Ishikawa (cell line): Measurements from ENCODE around the gene CLRN2.

Source experiments
- CEBPB ChIP-seq: IDR thresholded peaks from 2 replicates; pipeline ENCODE4 v1.6.1; 2012
- CREB1 ChIP-seq: IDR thresholded peaks from 2 replicates; pipeline ENCODE4 v1.6.1; 2012; ENCODE audit warnings: low read depth
- EGR1 ChIP-seq: IDR thresholded peaks from 2 replicates; pipeline ENCODE4 v1.6.1; 2012
- EP300 ChIP-seq: IDR thresholded peaks from 2 replicates; pipeline ENCODE4 v1.6.1; 2012; ENCODE audit warnings: borderline replicate concordance
- FOXM1 ChIP-seq: IDR thresholded peaks from 2 replicates; pipeline ENCODE4 v1.6.1; 2012; ENCODE audit warnings: low read depth, borderline replicate concordance
- NFIC ChIP-seq: IDR thresholded peaks from 2 replicates; pipeline ENCODE4 v1.6.1; 2012
- RAD21 ChIP-seq: IDR thresholded peaks from 2 replicates; pipeline ENCODE4 v1.6.1; 2012; ENCODE audit warnings: low read depth
- TAF1 ChIP-seq: IDR thresholded peaks from 2 replicates; pipeline ENCODE4 v1.6.1; 2012; ENCODE audit warnings: low read depth, mild to moderate bottlenecking
- TCF12 ChIP-seq: IDR thresholded peaks from 2 replicates; pipeline ENCODE4 v1.6.1; 2012; ENCODE audit warnings: low read depth
- TEAD4 ChIP-seq: IDR thresholded peaks from 2 replicates; pipeline ENCODE4 v1.6.1; 2012
- YY1 ChIP-seq: IDR thresholded peaks from 2 replicates; pipeline ENCODE4 v1.6.1; 2012; ENCODE audit warnings: low read depth
- ZBTB7A ChIP-seq: IDR thresholded peaks from 2 replicates; pipeline ENCODE4 v1.6.1; 2012; ENCODE audit warnings: low read depth
- TF ChIP-seq, protein P1 (sequence below): IDR thresholded peaks from 2 replicates; pipeline ENCODE4 v1.6.1; 2012; ENCODE audit warnings: low read depth, mild to moderate bottlenecking
- TF ChIP-seq, protein P2 (sequence below): IDR thresholded peaks from 2 replicates; pipeline ENCODE4 v1.6.1; 2012
- TF ChIP-seq, protein P3 (sequence below): IDR thresholded peaks from 2 replicates; pipeline ENCODE4 v1.6.1; 2012

Gene CLRN2

DNA sequence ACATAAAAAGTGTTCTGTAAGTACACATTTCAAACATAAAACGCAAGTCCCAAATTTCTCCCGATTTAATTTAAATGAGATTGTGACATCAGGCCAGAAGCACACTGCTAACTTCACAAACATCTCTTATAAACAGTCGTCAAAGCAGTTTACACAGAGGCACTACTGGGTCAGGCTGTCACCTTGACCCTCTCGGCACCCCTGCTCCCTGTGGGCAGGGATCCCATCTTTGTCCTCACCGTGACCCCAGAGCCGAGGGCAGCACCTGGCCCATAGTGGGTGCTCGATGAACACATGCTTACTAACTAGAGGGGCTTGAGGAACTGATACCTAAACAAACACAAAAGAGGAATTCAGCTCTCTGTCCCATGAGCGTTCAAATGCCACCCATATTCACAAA is 25.2 kb upstream of the CLRN2 start:
- no peak for TF ChIP-seq EP300
- no peak for TF ChIP-seq FOXM1
- no peak for TF ChIP-seq EGR1
- TF ChIP-seq TCF12, result no peak
- TF ChIP-seq NFIC, result no peak
- TF ChIP-seq YY1, result no peak
- no peak for TF ChIP-seq CEBPB
- TF ChIP-seq, protein P1, sequence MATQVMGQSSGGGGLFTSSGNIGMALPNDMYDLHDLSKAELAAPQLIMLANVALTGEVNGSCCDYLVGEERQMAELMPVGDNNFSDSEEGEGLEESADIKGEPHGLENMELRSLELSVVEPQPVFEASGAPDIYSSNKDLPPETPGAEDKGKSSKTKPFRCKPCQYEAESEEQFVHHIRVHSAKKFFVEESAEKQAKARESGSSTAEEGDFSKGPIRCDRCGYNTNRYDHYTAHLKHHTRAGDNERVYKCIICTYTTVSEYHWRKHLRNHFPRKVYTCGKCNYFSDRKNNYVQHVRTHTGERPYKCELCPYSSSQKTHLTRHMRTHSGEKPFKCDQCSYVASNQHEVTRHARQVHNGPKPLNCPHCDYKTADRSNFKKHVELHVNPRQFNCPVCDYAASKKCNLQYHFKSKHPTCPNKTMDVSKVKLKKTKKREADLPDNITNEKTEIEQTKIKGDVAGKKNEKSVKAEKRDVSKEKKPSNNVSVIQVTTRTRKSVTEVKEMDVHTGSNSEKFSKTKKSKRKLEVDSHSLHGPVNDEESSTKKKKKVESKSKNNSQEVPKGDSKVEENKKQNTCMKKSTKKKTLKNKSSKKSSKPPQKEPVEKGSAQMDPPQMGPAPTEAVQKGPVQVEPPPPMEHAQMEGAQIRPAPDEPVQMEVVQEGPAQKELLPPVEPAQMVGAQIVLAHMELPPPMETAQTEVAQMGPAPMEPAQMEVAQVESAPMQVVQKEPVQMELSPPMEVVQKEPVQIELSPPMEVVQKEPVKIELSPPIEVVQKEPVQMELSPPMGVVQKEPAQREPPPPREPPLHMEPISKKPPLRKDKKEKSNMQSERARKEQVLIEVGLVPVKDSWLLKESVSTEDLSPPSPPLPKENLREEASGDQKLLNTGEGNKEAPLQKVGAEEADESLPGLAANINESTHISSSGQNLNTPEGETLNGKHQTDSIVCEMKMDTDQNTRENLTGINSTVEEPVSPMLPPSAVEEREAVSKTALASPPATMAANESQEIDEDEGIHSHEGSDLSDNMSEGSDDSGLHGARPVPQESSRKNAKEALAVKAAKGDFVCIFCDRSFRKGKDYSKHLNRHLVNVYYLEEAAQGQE, result no peak
- TF ChIP-seq, protein P2, sequence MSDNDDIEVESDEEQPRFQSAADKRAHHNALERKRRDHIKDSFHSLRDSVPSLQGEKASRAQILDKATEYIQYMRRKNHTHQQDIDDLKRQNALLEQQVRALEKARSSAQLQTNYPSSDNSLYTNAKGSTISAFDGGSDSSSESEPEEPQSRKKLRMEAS, result no peak
- TF ChIP-seq, protein P3, sequence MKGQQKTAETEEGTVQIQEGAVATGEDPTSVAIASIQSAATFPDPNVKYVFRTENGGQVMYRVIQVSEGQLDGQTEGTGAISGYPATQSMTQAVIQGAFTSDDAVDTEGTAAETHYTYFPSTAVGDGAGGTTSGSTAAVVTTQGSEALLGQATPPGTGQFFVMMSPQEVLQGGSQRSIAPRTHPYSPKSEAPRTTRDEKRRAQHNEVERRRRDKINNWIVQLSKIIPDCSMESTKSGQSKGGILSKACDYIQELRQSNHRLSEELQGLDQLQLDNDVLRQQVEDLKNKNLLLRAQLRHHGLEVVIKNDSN, result no peak
- no peak for TF ChIP-seq TAF1
- no peak for TF ChIP-seq CREB1
- no peak for TF ChIP-seq TEAD4

DNA sequence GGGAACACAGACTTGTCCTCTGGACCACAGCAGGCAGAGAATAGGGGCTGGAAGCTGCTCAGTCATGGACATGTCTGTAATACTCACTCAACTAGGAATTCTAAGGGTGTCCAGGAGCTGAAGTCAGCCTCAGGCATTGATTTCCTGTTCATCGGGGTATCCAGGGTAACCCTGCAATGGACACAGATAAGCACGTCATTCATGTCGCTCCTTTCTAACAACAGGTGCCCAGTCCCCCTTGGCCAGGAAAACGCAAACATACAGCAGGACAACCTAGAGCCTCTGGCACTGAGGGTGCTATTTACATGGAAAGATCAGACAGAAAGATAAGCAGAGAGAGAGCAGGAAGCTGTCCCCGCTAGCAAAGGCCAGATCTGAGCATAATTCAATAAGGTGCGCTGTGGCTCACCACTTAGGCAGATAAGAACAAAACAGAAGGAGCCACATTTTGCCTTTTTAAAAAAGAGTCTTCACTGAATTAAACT is 24.3 kb upstream of the CLRN2 start:
- no peak for TF ChIP-seq FOXM1
- no peak for TF ChIP-seq YY1
- no peak for TF ChIP-seq TEAD4
- no peak for TF ChIP-seq ZBTB7A
- TF ChIP-seq, protein P2, result no peak
- TF ChIP-seq CEBPB, result no peak
- TF ChIP-seq, protein P1, result no peak
- no peak for TF ChIP-seq NFIC
- no peak for TF ChIP-seq TAF1
- TF ChIP-seq RAD21, result no peak

DNA sequence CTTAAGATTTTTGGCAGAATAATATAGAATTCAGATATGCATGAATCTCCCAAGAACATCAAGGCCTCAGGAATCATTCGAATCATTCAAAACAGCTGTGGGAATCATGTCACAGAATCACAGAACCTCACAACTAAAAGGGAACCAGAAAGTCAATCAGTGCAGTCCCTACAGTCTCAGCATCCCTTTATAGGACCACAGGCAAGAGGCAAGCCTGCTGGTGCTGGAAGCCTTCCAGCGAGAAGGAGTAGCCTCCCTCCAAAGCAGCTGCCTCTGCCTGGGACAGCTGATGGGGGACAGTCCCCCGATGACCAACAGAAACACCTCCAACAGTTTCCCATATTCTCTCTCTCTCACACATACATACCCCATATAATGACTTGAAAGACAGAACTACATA is 23.8 kb upstream of the CLRN2 start:
- no peak for TF ChIP-seq TCF12
- no peak for TF ChIP-seq YY1
- no peak for TF ChIP-seq CEBPB
- TF ChIP-seq, protein P2, result no peak
- no peak for TF ChIP-seq CREB1
- TF ChIP-seq ZBTB7A, result no peak
- TF ChIP-seq EGR1, result no peak
- TF ChIP-seq RAD21, result no peak
- TF ChIP-seq TEAD4, result no peak
- TF ChIP-seq FOXM1, result no peak
- TF ChIP-seq, protein P3, result no peak
- no peak for TF ChIP-seq TAF1

DNA sequence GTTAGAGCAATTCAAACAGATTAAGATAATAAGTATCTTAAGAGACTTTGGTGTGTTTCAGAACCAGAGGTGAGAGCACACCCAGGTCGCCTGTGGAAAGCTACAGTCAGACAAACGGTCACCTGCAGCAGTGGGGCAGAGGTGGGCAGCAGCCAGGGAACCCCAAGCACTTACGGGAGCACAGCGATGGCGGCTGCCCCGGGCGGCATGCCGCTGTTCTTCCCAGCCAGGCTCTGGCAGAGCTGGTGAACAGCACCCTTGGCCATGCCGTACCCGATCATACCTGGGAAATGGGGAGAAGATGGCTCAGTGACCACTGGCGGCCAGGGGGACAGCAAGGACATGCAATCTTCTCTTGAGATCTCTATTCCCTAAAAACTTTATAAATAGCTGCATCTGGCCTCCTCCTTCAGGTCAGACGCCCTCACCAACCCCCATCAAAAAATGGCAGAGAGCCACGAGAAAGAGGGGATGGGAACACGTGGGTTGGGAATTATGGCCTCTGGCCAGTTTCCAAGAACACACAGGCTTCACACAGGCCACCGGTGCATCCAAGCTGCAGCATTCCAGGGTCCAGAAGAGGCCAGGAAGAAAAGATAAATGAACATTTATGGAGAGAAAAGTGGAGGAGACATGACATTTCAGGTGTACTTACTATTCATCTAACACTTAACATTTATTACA is 22.8 kb upstream of the CLRN2 start:
- no peak for TF ChIP-seq TAF1
- TF ChIP-seq CEBPB, result no peak
- TF ChIP-seq RAD21, result no peak
- no peak for TF ChIP-seq CREB1
- TF ChIP-seq NFIC, result no peak
- TF ChIP-seq FOXM1, result no peak
- no peak for TF ChIP-seq ZBTB7A

DNA sequence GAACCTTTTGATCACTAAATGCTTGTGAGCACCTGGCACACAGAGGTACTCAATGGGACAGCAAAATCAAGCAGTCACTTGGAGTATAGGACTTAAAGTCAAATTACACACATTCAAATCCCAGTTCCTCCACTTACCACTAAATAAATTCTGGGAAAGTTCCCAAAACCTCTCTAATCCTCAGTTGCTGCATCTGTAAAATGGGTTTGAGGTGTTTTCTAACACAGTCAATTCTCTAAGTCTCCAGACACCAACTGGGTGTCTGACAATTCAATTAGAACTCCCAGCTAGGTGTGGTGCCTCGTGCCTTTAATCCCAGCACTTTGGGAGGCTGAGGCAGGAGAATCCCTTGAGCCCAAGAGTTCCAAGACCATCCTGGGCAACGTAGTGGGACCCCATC is 22.1 kb upstream of the CLRN2 start:
- TF ChIP-seq EP300, result no peak
- TF ChIP-seq TEAD4, result no peak
- TF ChIP-seq NFIC, result no peak
- no peak for TF ChIP-seq FOXM1
- no peak for TF ChIP-seq ZBTB7A
- TF ChIP-seq TAF1, result no peak
- TF ChIP-seq TCF12, result no peak
- TF ChIP-seq, protein P2, result no peak
- TF ChIP-seq, protein P3, result no peak
- TF ChIP-seq CREB1, result no peak
- TF ChIP-seq EGR1, result no peak
- TF ChIP-seq, protein P1, result no peak
- no peak for TF ChIP-seq RAD21
